Calu3 (cell line): Measurements from ENCODE around the gene TEX101. TPM values are rescaled to one million over a fixed set of nuclear protein-coding genes. Genes with fewer than 3 reads are reported as not detected.

Source experiments
- BruUV-seq: library from RNA; stranded (reverse); fragments of 400-500 nt; replicated peaks from 2 replicates; lab custom pipeline; 2021; lab: Mats Ljungman, UMichigan
- CTCF ChIA-PET: fragments of 300-600 bp; sonication (Branson Sonifier 250); formaldehyde crosslinking; loops from one replicate; lab custom pipeline; 2022; ENCODE audit warnings: antibody characterized with exemption; lab: Charles Lee
- DNase-seq: peaks from one replicate; pipeline ENCODE4 v3.0.0; 2022
- H3K27ac Mint-ChIP-seq: one replicate; pipeline ENCODE4 v1.8.0; 2022; ENCODE audit warnings: mixed read lengths; ENCODE audit not compliant: unreplicated experiment
- H3K27me3 Mint-ChIP-seq: one replicate; pipeline ENCODE4 v1.8.0; 2022; ENCODE audit warnings: mixed read lengths; ENCODE audit not compliant: unreplicated experiment
- H3K36me3 Mint-ChIP-seq: one replicate; pipeline ENCODE4 v1.8.0; 2022; ENCODE audit warnings: mild to moderate bottlenecking, moderate library complexity, mixed read lengths; ENCODE audit not compliant: insufficient read depth, unreplicated experiment
- H3K4me1 Mint-ChIP-seq: one replicate; pipeline ENCODE4 v1.8.0; 2022; ENCODE audit warnings: mild to moderate bottlenecking, low read depth, mixed read lengths; ENCODE audit not compliant: unreplicated experiment
- H3K4me3 Mint-ChIP-seq: one replicate; pipeline ENCODE4 v1.8.0; 2022; ENCODE audit warnings: mild to moderate bottlenecking, low read depth, moderate library complexity, mixed read lengths; ENCODE audit not compliant: unreplicated experiment
- H3K9me3 Mint-ChIP-seq: one replicate; pipeline ENCODE4 v1.8.0; 2022; ENCODE audit warnings: low read depth, mixed read lengths; ENCODE audit not compliant: unreplicated experiment
- intact Hi-C: fragments of 100-400 bp; cut with micrococcal nuclease; formaldehyde crosslinking; loops from one replicate; pipeline ENCODE4 v1.10.0; 2022; ENCODE audit not compliant: unreplicated experiment
- total RNA-seq: library from RNA; stranded (reverse); gene quantifications from 2 replicates; pipeline ENCODE4 v1.2.3, GENCODE V29; 2022
- TF ChIP-seq, protein P1 (sequence below): fragments of 200-600 bp; IDR thresholded peaks from one replicate; pipeline ENCODE4 v1.8.0; 2022; ENCODE audit warnings: antibody characterized with exemption; ENCODE audit not compliant: unreplicated experiment

The TEX101 gene
- total RNA-seq, 1 experiment from 2014 or later = not detected

GRCh38 chr19:43467730-43468129, 53.0 kb downstream of the TEX101 start:
- peak; percentile 28 for DNase-seq
- TF ChIP-seq, protein P1, sequence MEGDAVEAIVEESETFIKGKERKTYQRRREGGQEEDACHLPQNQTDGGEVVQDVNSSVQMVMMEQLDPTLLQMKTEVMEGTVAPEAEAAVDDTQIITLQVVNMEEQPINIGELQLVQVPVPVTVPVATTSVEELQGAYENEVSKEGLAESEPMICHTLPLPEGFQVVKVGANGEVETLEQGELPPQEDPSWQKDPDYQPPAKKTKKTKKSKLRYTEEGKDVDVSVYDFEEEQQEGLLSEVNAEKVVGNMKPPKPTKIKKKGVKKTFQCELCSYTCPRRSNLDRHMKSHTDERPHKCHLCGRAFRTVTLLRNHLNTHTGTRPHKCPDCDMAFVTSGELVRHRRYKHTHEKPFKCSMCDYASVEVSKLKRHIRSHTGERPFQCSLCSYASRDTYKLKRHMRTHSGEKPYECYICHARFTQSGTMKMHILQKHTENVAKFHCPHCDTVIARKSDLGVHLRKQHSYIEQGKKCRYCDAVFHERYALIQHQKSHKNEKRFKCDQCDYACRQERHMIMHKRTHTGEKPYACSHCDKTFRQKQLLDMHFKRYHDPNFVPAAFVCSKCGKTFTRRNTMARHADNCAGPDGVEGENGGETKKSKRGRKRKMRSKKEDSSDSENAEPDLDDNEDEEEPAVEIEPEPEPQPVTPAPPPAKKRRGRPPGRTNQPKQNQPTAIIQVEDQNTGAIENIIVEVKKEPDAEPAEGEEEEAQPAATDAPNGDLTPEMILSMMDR = no peak
- CTCF ChIA-PET = interaction anchor here (0.8 to 1.2 kb wide), 2 partner anchors 36 to 42 kb away, joined by 3 read pairs; no protein-coding TSS in a partner anchor
- H3K4me3 Mint-ChIP-seq = peak overlapping the region; percentile 24
- peaks cover 36% of the 10 kb centered on the region for H3K36me3 Mint-ChIP-seq
- BruUV-seq = no TSS peak
- H3K4me1 Mint-ChIP-seq = peaks cover 49% of the 10 kb centered on the region
- no peaks in the 10 kb centered on the region for H3K27me3 Mint-ChIP-seq
- intact Hi-C loops = no loop called here
- H3K27ac Mint-ChIP-seq = peak overlapping the region; percentile 80
- no peaks in the 10 kb centered on the region for H3K9me3 Mint-ChIP-seq

Other genes with a start within 250 kb of the TEX101 start
- gene PSG5, start 228.4 kb upstream of the TEX101 start, total RNA-seq = not detected in 2 replicates
- 11.2 and 11.9 TPM in 2 replicates for gene PSG4, start 209.3 kb upstream of the TEX101 start, total RNA-seq
- 0.17 TPM in 1 of 2 replicates, not detected in the other for gene PSG9, start 145.4 kb upstream of the TEX101 start, total RNA-seq
- 0.73 and 1.0 TPM in 2 replicates for gene CD177, start 61.2 kb upstream of the TEX101 start, total RNA-seq
- 6.6 and 6.9 TPM in 2 replicates for gene LYPD3, start 50.7 kb downstream of the TEX101 start, total RNA-seq
- 24.7 and 25.7 TPM in 2 replicates for gene PHLDB3, start 89.9 kb downstream of the TEX101 start, total RNA-seq
- 44.8 and 48.4 TPM in 2 replicates for gene ETHE1, start 112.3 kb downstream of the TEX101 start, total RNA-seq
- gene ZNF575, start 118.3 kb downstream of the TEX101 start, total RNA-seq = 2.2 and 2.8 TPM in 2 replicates
- 55.8 and 56.8 TPM in 2 replicates for gene XRCC1, start 160.6 kb downstream of the TEX101 start, total RNA-seq
- 0.17 and 0.76 TPM in 2 replicates for gene PINLYP, start 160.9 kb downstream of the TEX101 start, total RNA-seq
- gene IRGQ, start 181.2 kb downstream of the TEX101 start, total RNA-seq = 34.2 and 36.1 TPM in 2 replicates
- gene ZNF576, start 181.7 kb downstream of the TEX101 start, total RNA-seq = 19.4 and 20.7 TPM in 2 replicates
- gene SRRM5, start 197.2 kb downstream of the TEX101 start, total RNA-seq = 1.9 and 2.0 TPM in 2 replicates
- gene ZNF428, start 204.7 kb downstream of the TEX101 start, total RNA-seq = 32.8 and 33.2 TPM in 2 replicates
- 14.5 and 17.5 TPM in 2 replicates for gene CADM4, start 225.0 kb downstream of the TEX101 start, total RNA-seq